ENCODE measurements around the gene CTNNBL1. TPM values are rescaled to one million over a fixed set of nuclear protein-coding genes. Genes with fewer than 3 reads are reported as not detected.

The CTNNBL1 gene
- total RNA-seq, 1 donor, result 19.5 TPM

DNA sequence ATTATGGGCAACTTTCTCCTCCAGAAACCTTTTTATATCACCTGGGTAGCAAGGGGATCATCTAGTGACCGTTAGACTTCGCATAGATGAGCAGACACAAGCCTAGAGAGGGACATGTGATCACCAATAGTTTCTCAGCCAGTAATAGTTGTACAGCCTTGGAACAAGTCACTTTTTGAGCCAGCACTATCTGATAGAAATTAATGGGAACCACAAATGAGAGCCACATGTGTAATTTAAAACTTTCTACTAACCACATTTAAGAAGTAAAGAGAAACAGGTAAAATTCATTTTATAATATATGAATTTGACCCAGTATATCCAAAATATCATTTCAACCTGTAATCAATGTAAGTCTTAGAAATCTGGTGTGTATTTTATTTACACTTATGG, 592 bp upstream of the CTNNBL1 start:
- H3K4me1 ChIP-seq (ENCODE audit: insufficient read depth, low read length), result peaks cover 12% of the 10 kb centered on the region
- H3K4me3 ChIP-seq (ENCODE audit: insufficient read depth, low read length), result peak overlapping the region; percentile 97
- peaks cover 4% of the 10 kb centered on the region for H3K36me3 ChIP-seq (ENCODE audit: insufficient read depth, low read length)
- TF ChIP-seq, protein P1, sequence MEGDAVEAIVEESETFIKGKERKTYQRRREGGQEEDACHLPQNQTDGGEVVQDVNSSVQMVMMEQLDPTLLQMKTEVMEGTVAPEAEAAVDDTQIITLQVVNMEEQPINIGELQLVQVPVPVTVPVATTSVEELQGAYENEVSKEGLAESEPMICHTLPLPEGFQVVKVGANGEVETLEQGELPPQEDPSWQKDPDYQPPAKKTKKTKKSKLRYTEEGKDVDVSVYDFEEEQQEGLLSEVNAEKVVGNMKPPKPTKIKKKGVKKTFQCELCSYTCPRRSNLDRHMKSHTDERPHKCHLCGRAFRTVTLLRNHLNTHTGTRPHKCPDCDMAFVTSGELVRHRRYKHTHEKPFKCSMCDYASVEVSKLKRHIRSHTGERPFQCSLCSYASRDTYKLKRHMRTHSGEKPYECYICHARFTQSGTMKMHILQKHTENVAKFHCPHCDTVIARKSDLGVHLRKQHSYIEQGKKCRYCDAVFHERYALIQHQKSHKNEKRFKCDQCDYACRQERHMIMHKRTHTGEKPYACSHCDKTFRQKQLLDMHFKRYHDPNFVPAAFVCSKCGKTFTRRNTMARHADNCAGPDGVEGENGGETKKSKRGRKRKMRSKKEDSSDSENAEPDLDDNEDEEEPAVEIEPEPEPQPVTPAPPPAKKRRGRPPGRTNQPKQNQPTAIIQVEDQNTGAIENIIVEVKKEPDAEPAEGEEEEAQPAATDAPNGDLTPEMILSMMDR (IDR thresholded peaks at IDR 0.05; ENCODE audit: extremely low read depth, low read depth, low read length), result no peak
- no peak for DNase-seq (ENCODE audit: insufficient read length, low spot score, missing footprints)
- no peaks in the 10 kb centered on the region for H3K27me3 ChIP-seq (ENCODE audit: insufficient read depth, low read length)
- H3K79me2 ChIP-seq (ENCODE audit: insufficient read depth, low read length), result peaks cover 37% of the 10 kb centered on the region
- no peaks in the 10 kb centered on the region for H3K9me3 ChIP-seq (ENCODE audit: low read depth, low read length)
- H4K20me1 ChIP-seq (ENCODE audit: insufficient read depth, low read length), result no peaks in the 10 kb centered on the region
- peak overlapping the region; percentile 91 for H3K4me2 ChIP-seq (ENCODE audit: insufficient read depth, low read length)
- peak overlapping the region; percentile 81 for H2AFZ ChIP-seq (ENCODE audit: low read length)
- H3K27ac ChIP-seq (ENCODE audit: low read depth, low read length), result no peak overlapping the region

DNA sequence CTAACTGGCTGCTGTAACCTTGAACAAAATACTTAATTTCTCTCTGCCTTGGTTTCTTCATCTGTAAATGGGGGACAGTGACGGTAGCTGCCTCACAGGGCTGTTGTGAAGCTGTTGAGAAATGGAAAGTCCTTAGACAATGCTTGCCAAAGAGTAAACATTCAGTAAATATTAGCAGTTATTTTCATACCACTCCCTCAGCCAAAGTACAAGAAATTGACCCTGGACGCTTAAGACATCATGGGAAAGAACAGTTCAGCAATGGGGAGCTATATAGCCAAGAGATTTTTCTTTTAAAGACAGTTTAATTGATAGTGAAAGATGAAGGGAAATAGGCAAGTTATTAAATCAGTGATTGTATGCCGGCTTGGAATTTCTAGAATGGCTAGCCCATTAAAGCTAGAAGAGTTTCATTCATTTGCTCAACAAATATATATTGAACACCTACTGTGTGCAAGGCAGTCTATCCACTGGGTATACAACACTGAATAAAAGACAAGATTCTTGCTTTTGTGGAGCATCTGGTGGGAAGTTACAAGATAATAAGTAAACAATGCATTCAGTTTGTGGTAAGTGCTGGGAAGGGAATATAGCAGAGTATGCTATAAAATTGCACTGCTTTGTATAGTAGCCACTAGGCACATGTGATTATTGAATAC, 2.0 kb downstream of the CTNNBL1 start:
- Histone ChIP-seq H3K27ac (ENCODE audit: low read depth, low read length) (no peak overlapping the region), H3K79me2 (ENCODE audit: insufficient read depth, low read length) (peaks cover 62% of the 10 kb centered on the region), H3K36me3 (ENCODE audit: insufficient read depth, low read length) (peaks cover 4% of the 10 kb centered on the region), H3K4me1 (ENCODE audit: insufficient read depth, low read length) (peaks cover 8% of the 10 kb centered on the region), H3K9me3 (ENCODE audit: low read depth, low read length) (no peaks in the 10 kb centered on the region), H4K20me1 (ENCODE audit: insufficient read depth, low read length) (peaks cover 2% of the 10 kb centered on the region), H3K4me3 (ENCODE audit: insufficient read depth, low read length) (no peak overlapping the region), H3K4me2 (ENCODE audit: insufficient read depth, low read length) (no peak overlapping the region), H3K27me3 (ENCODE audit: insufficient read depth, low read length) (no peaks in the 10 kb centered on the region), H2AFZ (ENCODE audit: low read length) (no peak overlapping the region)
- DNase-seq (ENCODE audit: insufficient read length, low spot score, missing footprints), result no peak
- TF ChIP-seq, protein P1 (IDR thresholded peaks at IDR 0.05; ENCODE audit: extremely low read depth, low read depth, low read length), result no peak

DNA sequence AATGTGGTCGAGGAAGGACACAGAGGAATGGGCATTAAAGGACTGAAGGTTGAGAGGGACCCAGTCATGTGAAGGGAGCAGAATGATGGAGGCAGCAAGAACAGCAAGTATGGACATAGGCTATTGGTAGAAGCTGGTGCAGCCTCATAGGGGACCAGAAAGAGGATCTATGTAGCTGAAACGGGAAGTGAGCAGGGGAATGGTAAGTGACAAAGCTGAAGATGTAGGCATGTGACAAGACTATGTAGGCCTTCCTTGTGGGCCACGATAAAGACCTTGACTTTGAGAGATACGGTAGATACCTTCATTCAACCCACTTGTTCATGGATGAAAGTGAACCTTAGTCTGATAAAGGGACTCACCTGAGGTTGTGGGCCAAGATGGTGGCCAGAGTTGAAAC, 3.5 kb downstream of the CTNNBL1 start:
- TF ChIP-seq, protein P1 (IDR thresholded peaks at IDR 0.05; ENCODE audit: extremely low read depth, low read depth, low read length), result no peak
- H3K79me2 ChIP-seq (ENCODE audit: insufficient read depth, low read length), result peaks cover 71% of the 10 kb centered on the region

DNA sequence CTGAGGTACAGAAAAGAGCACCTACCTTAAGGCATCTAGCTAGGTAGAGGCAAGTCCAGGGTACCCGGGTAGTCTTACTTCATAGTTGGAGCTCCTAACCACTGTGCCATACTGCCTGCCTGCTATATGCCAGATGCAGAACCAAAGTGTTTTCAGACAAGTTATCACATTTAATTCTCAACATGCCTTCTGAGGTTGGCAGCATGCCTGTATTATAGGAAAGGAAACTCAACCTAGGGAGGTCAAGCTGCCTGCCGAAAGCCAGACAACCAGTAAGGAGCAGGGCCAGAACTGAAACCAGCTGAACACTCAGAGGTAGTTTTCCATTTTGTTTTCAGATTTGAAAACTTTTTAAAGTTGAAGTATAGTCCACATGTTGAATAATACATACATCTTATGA, 5.4 kb downstream of the CTNNBL1 start:
- Histone ChIP-seq H3K36me3 (ENCODE audit: insufficient read depth, low read length) (peaks cover 4% of the 10 kb centered on the region), H3K27ac (ENCODE audit: low read depth, low read length) (no peak overlapping the region), H3K4me3 (ENCODE audit: insufficient read depth, low read length) (no peak overlapping the region), H3K4me2 (ENCODE audit: insufficient read depth, low read length) (no peak overlapping the region), H3K9me3 (ENCODE audit: low read depth, low read length) (no peaks in the 10 kb centered on the region), H3K4me1 (ENCODE audit: insufficient read depth, low read length) (peaks cover 7% of the 10 kb centered on the region), H4K20me1 (ENCODE audit: insufficient read depth, low read length) (peaks cover 21% of the 10 kb centered on the region), H2AFZ (ENCODE audit: low read length) (no peak overlapping the region), H3K79me2 (ENCODE audit: insufficient read depth, low read length) (peaks cover 84% of the 10 kb centered on the region), H3K27me3 (ENCODE audit: insufficient read depth, low read length) (no peaks in the 10 kb centered on the region)
- DNase-seq (ENCODE audit: insufficient read length, low spot score, missing footprints), result no peak
- TF ChIP-seq, protein P1 (IDR thresholded peaks at IDR 0.05; ENCODE audit: extremely low read depth, low read depth, low read length), result no peak

More for the DNA sequence above, 3.5 kb downstream of the CTNNBL1 start:
- no peak overlapping the region for H3K4me2 ChIP-seq (ENCODE audit: insufficient read depth, low read length)
- H3K27ac ChIP-seq (ENCODE audit: low read depth, low read length), result no peak overlapping the region
- peaks cover 4% of the 10 kb centered on the region for H3K36me3 ChIP-seq (ENCODE audit: insufficient read depth, low read length)
- H4K20me1 ChIP-seq (ENCODE audit: insufficient read depth, low read length), result peaks cover 9% of the 10 kb centered on the region
- no peak overlapping the region for H3K4me3 ChIP-seq (ENCODE audit: insufficient read depth, low read length)
- DNase-seq (ENCODE audit: insufficient read length, low spot score, missing footprints), result no peak
- no peaks in the 10 kb centered on the region for H3K9me3 ChIP-seq (ENCODE audit: low read depth, low read length)
- H3K27me3 ChIP-seq (ENCODE audit: insufficient read depth, low read length), result no peaks in the 10 kb centered on the region
- no peak overlapping the region for H2AFZ ChIP-seq (ENCODE audit: low read length)
- H3K4me1 ChIP-seq (ENCODE audit: insufficient read depth, low read length), result peaks cover 8% of the 10 kb centered on the region

Measured in osteoblast (primary cell).